ENCODE results near the gene CD74. TPM values are rescaled to one million over a fixed set of nuclear protein-coding genes. Genes with fewer than 3 reads are reported as not detected.

Gene CD74
- total RNA-seq, 1 donor from 2014 or later = 341 TPM

Other genes starting within 250 kb of the CD74 start
- not detected for gene CDX1, start 246.1 kb downstream of the CD74 start, total RNA-seq
- gene SLC6A7, start 222.8 kb downstream of the CD74 start, total RNA-seq = not detected
- gene CAMK2A, start 123.1 kb downstream of the CD74 start, total RNA-seq = 16.6 TPM
- 0.25 TPM for gene ARSI, start 110.0 kb downstream of the CD74 start, total RNA-seq
- 21.0 TPM for gene TCOF1, start 55.2 kb downstream of the CD74 start, total RNA-seq
- 1,255 TPM for gene RPS14, start 36.8 kb upstream of the CD74 start, total RNA-seq
- 57.9 TPM for gene NDST1, start 95.2 kb upstream of the CD74 start, total RNA-seq
- gene SYNPO, start 227.8 kb upstream of the CD74 start, total RNA-seq = 675 TPM
- gene MYOZ3, start 248.3 kb upstream of the CD74 start, total RNA-seq = 3.2 TPM

Measured in left ventricle myocardium superior (tissue), 1 donor.